HG03066 (cell line): ENCODE data around the gene TPP1.

ENCODE experiments used
- ATAC-seq: cut with Tn5 transposase; IDR thresholded peaks from one replicate; pipeline ENCODE4 v1.9.1; 2021; ENCODE audit warnings: low read depth; ENCODE audit not compliant: unreplicated experiment

Gene TPP1

DNA sequence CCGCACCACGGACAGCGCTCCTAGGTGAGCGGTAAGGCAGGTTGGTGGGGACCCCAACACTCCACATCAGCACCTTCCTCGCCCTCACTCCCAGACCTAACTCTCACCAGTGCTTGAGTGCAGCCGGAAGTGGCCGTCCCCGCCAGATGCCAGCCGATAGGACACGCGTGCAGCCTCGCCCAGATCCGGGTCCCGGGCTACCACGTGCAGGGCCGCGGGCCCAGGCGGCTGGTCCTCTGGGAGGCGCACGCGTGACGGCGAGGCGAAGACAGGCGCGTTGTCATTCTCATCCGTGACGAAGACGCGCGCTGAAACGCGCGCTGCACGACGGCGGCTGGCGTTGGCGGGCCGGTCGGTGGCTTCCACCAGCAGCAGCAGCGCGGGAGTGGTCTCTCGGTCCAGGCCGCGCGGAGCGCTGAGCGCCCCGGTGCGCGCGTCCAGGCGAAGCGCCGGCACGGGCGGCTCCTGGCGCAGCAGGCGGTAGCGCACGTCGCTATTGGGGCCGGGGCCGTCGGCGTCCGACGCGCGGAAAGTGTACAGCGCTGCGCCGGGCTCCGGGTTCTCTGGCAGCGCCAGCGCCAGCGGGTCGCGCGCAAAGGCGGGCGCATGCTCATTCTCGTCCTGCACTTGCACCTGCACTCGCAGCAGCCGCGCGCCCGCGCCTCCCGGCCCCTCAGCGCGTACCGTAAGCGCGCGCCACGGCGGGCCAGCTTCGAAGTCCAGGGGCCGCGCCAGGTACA is 10.8 kb upstream of the TPP1 start:
- no peak for ATAC-seq

DNA sequence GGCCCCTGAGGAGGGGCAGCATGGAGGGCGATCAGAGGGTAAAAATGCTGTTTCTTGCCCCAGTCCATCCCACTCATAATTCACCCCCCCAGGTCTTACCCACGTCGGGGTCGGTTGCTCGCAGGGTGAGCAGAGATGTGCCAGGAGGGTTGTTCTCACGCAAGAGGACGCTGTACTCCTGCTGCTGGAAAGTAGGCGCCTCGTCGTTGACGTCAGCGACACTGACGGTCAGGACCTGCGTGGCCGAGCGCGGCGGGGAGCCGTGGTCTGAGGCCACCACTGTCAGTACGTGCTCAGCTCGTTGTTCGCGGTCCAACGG is 10.3 kb upstream of the TPP1 start:
- no peak for ATAC-seq

DNA sequence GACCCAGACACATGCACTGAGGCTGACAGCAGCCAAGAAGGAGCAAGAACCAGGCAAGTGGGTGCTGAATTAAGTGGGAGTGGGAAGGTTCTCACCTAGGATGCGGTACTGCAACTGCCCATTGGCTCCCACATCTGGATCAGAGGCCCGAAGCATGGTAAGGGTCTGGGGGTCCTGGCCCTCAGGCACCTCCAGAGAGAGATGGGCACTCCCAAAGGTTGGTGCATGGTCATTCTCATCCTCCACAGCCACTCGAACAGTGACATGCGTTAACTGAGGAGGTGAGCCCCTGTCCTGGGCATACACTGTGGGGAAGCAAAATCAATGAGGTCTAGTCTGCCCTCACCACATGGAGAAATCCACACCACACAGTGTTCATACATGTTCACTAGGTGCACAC is 9.3 kb upstream of the TPP1 start:
- no peak for ATAC-seq

DNA sequence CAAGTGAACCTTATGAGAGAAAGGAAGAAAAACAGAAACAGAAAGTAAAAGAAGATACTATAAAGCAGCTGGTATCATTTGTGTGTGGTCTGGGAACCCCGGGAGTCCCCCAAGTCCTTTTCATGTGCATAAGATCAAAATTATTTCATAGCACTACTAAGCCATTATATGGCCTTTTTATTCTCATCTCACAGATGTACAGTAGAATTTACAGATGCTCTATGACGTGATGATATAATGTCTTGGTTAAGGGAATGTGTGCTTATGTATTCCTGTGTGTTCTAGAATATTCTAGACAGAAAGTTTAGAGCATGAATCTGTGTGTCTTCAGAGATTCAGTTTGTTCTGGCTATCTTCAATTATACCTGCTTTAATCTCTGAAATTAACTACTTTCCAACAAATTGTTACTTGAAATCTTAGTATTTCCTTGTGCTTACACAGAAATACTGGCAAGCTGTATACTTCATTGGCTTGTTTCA is 8.6 kb upstream of the TPP1 start:
- ATAC-seq = no peak

DNA sequence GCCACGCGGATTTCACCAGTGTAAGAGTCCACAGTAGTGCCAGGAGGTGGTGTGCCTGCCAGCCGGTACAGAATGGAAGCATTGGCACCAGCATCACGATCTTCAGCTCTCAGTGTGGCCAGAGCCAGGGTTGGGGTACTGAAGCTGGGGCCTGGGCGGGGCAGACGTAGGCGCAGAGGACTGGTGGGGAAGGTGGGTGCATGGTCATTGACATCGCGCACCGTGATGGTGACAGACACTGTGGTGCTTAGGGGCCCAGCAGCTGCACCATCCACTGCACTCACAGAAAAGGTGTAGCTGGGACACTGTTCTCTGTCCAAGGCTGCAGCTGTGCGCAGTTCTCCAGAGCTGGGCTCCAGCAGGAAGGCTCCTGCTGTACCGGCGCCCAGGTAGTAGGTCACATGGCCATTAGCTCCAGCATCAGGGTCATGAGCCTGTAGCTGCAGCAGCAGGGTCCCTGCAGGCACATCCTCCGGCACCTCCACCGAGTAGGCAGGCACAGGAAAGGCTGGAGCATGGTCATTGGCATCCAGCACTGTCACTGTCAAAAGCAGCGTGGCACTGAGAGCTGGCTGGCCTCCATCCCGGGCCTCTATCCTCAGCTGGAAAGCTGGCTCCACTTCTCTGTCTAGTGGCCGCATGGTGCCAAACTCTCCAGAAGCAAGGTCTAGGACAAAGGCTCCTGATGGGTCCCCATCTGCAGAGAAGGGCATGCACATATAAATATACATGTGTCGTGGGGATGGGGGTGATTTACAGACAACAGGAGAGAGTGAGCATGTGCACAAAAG is 7.9 kb upstream of the TPP1 start:
- ATAC-seq = no peak

DNA sequence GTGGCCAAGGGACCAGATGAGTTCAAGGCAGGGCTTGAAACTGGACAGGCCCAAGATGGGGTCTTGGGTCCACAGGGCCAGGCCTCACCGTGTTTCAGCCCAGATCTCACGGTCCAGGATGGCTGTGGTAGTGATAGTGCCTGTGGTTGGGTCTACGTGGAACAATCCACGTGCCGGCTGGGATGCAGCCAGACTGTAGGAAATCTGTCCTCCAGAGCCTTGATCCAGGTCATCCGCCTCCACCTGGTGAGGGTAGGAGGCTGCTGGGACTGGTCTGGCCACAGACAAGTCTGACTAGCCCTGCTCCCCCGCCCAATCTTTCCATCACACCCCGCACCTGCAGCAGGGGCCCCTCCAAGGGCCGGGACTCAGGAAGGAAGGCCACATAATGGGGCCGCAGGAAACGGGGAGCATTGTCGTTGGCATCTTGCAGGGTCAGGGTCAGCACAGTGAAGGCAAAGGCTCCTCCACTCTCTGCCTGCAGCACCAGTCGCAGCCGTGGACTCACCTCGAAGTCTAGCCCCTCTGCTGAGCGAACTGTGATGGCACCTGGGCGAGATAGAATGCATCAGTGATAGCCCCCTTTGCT is 6.7 kb upstream of the TPP1 start:
- no peak for ATAC-seq

DNA sequence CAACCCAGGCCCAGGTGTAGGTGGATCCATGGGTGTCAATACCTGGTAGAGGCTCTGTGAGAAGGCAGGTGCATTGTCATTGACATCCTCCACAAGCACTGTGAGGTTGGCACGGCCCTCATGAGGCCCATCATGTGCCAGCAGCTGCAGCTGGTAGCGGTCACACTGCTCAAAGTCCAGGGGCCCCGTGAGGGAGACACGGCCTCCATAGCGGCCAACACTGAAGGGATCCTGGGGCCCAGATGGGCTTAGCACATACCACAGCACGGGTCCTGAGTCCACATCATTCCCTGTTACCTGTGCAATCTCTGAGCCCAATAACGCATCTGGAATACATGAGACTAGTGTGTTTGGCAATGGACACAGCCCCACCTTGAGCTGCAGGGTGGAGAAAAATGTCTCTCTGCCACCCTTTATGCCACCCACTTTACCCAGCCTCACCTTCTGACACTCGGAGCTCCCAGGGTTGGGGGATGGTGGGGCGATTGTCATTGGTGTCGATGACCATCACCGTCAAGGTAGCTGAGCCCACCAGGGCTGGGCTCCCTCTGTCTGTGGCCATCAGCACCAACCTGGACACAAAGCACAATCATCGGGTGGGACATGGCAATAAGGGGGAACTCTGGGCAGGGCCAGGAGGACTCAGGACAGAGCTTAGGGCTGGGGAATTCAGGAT is 6.1 kb upstream of the TPP1 start:
- ATAC-seq = no peak

DNA sequence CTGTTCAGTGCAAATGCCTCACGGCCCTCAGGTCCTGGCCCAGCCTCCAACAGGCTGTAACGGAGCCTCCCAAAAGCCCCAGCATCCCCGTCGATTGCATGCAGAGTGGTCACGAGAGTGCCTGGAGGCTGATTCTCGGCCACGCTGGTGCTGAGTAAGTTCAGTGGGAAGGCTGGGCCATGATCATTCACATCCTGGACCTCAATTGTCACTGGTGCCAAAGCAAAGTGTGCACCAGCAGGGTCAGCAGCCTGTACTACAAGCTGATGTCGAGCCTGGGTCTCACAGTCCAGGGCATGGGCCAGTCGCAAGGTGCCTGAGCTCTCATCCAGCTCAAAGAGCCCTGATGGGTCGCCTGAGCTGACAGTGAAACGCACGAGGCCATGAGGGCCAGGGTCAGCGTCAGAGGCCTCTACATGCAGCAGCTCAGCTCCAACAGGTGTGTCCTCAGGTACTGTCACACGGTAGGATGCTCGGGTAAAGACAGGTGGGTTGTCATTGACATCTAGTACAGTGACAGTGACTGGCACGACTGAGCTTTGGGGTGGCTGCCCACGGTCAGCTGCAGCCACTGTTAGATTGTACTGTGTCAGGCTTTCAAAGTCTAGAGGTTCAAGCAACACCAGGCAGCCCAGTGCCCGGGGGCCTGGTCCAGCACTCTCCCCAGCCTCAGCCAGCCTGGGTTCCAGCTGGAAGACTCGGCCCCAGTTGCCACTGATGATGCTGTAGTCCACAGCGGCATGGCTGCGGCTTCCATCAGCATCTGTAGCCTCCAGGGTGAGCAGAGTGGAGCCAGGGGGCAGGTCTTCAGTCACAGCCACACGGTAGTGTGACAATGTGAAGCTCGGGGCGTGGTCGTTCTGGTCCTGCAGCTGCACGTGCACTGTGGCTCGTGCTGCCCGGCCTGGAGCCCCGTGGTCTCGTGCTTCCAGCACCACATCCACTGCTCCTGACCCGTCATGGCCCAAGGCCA is 4.5 kb upstream of the TPP1 start:
- no peak for ATAC-seq

DNA sequence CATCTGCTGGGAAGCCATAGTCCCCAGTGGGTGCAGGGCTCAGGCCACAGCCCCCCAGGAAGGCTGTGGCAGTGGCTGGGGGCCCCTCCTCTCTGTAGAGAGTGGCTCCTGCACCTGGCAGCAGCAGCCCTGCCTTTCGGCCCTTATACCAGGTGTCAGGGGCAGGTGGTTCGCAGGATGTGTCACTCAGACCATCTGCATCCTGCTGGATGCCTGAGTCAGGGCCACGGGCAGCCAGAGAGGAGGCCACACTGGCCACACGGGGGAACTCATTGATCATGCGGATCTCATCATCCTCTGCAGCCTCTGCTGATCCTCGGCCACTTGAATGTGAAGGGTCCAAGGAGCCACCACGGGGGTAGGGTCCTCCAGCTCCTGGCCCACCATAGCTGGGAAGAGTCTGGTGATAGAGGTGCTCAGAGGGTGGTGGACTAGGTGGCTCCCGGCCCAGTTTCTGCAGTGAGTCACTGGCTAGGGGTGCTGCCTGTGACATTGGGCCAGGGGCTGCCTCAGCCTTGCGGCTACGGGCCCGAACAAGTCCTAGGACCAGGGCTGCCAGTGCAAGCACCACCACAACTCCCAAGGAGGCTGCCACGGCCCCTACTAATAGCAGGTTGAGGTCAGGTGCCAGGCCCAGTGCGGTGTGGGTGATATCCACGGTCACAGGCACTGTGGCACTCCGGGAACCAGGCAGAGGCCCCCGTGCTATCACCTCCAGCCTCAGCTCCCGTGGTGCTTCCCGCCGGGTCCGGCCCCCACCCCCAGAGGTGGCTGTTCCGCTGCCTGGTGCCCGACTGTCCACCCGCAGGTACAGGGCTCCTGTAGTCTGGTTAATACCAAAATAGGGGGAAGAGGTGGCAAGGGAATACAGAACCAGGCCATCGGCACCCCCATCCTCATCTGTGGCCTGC is 3.3 kb upstream of the TPP1 start:
- no peak for ATAC-seq

DNA sequence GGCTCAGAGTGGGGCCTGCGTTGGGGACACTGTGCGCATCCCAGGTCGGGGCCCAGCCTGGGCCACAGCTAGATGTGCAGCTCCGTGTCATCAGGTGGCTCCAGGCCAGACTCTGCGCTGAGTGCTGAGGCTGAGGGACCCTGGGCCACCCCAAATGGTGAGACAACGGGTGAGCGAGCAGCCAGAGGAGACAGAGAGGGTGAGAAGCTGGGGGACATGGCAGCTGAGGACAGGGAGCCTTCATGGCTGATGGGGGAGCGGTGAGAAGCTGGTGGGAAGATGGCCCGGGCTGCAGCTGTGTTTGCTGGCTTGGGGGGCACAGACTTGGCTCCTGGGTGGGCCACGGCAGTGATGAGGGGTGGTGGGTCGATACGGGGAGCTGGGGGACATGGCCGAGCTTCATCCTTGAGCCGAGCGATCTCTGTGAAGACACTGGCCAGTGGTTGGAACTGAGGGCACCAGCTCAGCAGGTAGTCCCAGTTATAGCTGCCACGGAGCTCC is 2.5 kb upstream of the TPP1 start:
- ATAC-seq = no peak

DNA sequence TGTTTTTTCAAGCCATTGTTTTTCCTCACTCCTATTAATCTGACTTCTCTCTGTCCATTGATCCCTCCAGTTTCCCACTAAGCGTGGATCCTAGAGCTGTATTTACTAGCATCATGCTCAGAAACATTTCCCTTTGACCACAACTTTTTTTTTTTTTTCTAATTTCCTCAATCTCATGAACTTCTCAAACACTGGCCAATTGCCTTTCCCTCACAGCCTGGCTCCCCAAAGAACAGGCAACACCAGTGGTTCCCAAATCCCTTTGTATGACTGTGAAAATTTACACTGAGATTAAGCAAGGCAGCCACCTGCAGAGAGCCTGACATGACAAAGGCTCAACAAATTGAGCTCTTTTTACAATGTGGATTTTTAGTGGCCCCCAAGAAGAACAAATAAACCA is 1.4 kb upstream of the TPP1 start:
- no peak for ATAC-seq

DNA sequence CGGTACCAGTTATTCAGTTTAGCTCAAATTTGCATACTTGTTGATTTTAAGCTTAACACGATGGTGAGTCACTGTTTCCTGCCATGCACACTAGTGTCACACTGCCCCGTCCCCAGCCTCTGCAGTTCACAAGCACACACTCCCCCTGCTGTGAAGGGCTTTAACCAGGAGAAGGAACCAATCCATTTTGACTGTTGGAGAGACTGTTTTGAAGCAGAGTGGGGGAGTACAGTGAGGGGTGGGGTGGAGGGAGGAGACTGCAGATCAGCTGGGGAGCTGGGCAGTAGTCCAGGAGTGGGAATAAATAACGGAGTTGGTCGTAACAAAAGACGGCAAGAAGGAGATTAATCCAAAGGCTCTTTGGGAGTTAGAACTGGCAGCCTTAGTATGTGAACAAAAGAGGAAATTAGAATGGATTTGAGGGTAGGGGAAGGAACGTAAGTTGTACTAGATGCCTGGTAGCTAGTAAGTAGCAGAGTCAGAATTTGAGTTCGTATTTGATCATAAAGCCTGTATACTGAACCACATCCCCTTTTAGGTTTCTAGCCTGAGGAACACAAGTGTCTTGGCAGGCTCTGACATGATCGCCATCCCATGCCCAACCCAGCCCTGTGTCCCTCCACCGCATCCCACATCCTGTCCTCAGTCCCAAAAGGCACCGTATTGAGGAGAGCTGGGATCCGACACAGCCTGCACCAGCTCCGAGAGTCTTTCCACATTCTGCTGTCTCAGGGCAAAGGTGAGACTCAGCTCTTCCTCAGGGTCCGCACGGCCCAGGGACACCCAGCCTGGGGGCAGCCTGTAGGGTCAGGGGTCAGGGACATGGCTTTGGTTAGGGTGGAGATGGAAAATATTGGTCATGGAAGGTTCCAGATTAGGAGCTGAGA is 862 bp downstream of the TPP1 start:
- ATAC-seq = no peak

DNA sequence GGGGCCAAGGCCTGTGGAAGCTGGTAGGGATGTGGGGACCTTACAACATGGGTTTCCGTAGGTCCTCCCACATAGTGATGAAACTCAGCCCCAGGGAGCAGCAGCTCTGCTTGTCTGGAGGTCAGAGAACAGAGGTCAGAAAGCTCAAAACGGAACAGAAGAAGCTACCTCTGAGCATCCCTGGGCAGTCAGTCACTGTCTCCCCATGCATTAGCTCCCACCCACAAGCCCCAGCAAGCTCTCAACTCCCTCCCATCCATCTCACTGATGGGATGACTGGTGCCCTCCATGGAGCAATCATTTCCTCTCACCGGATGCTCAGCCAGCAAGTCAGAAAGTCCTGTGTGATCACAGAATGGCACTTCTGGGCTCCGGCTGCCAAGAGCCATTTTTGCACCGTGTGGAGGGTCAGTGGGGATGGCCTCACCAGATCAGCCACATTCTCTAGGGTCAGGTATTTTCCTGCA is 1.9 kb downstream of the TPP1 start:
- ATAC-seq = no peak

DNA sequence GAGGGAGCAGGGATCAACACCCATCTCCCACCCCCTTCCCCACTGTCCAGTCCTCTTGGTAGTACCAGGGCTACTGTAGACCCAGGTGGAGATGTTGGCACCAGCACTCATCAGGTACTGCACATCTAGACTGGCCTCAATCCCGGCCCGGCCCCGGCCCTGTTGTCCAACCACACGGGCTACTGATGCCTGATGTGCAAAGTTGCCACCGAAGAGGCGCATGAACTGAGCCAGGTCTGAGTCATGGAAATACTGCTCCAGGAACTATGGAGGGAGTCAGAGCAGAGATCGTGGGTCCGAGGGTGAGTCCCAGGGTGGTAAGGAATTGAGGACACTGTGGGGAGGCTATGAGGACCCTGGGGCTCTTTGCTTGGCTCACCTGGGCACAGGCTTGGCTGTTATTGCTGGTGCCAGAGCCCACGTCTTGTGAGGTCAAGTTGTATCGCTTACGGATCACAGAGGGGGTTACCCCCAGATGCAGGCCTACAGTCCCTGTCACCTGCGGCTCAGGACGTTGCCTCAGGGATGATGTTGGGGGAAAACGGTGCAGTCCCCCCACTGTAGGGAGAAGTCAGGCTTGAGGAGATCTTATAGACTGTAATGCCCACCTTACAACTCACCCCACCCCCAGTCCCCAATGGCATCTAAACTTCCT is 2.5 kb downstream of the TPP1 start:
- no peak for ATAC-seq

DNA sequence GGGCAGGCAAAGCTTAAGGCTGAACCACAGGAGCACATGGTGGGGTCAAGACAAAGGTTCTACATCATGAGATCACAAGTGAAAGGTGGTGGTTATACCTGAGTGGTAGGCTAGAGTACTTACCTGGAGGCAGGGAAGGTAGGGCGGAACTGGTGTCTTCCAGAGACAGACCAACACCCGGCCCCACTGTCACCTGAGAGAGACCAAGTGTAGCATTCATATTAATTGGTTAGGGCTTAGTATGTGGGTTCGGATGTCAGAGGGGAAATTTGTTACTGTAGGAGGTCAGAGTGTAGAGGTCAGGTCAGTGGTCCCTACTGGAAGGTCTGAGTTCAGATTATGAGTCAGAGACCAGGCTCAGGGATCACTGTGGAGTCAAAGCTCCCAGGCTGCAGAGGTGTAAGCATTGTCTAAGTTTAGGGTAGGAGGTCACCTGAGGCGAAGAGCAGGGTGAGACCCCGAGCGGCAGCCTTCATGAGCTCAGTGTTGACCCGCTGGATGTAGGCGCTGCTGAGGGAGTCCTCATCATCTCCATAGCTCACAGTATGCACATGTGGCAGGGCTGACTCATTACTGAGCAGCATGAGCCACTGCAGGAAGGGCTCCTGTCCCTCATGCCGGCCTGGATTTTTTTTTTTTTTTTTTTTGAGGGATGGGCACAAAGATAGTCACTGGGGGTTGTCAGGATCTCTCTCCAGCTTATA is 3.2 kb downstream of the TPP1 start:
- no peak for ATAC-seq

DNA sequence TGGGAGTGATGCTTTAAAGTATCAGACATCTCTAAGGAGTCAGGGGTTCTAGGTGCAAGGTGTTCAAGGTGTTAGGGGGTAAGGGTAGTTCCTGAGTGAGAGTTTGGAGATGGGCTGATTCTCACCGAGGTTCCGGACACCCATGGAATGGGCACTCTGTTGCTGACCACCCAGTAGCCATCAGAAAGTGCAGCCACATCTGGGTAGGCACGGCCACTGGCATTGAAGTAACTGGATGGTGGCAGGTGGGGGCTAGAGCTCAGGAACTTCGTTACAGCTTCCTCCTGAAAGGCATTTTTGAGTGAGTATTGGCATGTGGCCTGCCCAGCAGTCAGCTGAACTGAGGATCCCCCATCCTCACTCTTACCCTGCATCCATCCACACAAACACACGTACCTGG is 4.2 kb downstream of the TPP1 start:
- no peak for ATAC-seq

DNA sequence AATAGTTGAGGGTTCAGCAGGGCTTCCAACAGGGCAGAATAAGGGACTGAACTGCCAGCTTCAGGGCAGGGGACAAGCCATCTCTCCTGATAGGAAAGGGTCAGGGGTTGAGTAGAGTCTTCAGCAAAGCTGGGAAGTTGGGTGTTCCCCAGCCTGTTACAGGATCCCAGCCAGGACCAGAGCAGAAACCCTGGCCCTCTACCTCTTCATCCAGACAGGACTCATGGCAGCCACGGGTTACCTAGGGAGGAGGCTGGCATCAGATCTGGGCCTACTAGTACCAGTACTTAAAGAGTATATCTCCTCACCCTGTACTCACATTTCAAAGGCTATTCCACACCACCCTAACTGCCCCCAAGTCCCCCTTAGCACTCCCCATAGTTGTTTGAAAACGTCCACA is 4.8 kb downstream of the TPP1 start:
- no peak for ATAC-seq
